ENCODE measurements around the gene JMJD8. TPM values are rescaled to one million over a fixed set of nuclear protein-coding genes. Genes with fewer than 3 reads are reported as not detected.

Gene JMJD8
- total RNA-seq, 4 donors from 2014 or later, result 45.6 to 56.1 (median 51.9) TPM

DNA sequence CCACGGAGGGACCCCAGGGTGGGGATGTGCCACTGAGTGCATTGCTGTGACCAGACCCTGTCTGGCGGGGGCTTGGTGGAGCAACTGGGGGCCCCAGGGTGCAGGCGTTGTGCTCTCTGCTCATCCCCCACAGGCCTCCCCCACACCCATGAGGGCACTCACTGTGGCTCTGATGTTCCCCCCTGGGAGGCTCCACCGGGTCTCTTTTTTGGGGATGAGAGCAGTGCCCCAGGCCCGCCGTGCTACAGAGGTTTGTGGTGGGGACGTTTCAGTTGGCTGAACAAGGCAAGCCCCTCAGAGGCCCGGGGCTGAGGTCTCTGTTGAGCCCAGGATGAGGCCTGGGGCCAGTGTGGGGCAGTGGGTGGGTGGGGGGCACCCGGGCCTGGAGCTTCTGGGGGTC, 39.6 kb upstream of the JMJD8 start:
- Histone ChIP-seq H3K9me3 (no peaks in the 10 kb centered on the region), H3K4me1 (peaks cover 0 to 54% (median 28%) of the 10 kb centered on the region in 4 donors), H3K4me3 (no peak overlapping the region), H3K36me3 (peaks cover 0 to 3% (median 0%) of the 10 kb centered on the region in 3 donors), H3K27ac (peak overlapping the region in 1 of 4 donors; percentile 88), H3K27me3 (peaks cover 0 to 25% of the 10 kb centered on the region in 2 donors)
- DNase-seq, result no peak
- TF ChIP-seq CTCF (IDR thresholded peaks at IDR 0.05), result no peak
- TF ChIP-seq POLR2A (IDR thresholded peaks at IDR 0.05), result no peak

DNA sequence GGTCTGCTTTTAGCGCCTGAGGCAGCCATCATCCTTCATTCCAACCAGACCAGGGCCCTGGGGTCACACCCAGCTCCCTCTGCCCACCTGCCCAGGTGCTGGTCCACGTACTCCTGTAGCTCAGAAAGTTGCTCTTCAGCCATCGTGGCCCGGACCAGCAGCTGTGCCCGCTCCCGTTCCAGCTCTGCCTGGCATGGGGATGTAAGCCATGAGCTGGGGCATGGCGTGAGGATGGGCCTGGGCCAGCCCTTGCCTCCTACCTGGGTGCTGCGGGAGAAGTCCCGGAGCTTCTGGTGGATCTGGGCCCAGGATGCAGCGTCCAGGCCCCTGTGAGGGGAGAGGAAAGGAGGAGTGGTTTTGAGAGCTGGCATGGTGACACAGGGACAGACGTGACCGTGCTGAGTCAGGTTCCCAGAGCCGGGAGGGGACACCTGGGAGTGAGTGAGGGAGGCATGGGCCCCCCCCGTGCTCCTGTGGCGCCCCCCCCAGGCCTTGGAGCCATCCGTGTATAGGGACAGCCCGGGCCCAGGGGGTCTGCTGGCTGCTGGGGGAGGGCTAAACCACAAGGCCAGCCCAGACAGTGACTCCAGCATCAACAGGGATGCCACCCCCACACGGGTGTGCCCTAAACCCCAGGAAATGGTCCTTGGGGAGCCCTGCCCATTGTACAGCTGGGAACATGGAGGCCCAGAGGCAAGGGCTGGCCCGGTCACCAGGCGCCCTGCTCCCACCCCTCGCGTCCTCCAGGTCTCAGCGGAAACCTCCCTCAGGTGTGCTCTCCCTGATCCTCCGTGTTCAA, 38.9 kb upstream of the JMJD8 start:
- Histone ChIP-seq H3K36me3 (peaks cover 0 to 3% (median 0%) of the 10 kb centered on the region in 3 donors), H3K4me1 (peaks cover 0 to 52% (median 26%) of the 10 kb centered on the region in 4 donors), H3K4me3 (no peak overlapping the region), H3K27ac (peak overlapping the region in 1 of 4 donors; percentile 19), H3K9me3 (no peaks in the 10 kb centered on the region), H3K27me3 (peaks cover 0 to 24% of the 10 kb centered on the region in 2 donors)
- DNase-seq, result no peak
- no peak for TF ChIP-seq POLR2A (IDR thresholded peaks at IDR 0.05)
- no peak for TF ChIP-seq CTCF (IDR thresholded peaks at IDR 0.05)

GRCh38 chr16:721765-722540, 37.8 kb upstream of the JMJD8 start:
- Histone ChIP-seq H3K4me1 (peaks cover 0 to 41% (median 23%) of the 10 kb centered on the region in 4 donors), H3K4me3 (peak overlapping the region; percentile 60 to 94 (median 82)), H3K36me3 (peaks cover 0 to 3% (median 0%) of the 10 kb centered on the region in 3 donors), H3K27me3 (peaks cover 0 to 16% of the 10 kb centered on the region in 2 donors), H3K27ac (peak overlapping the region; percentile 75 to 97 (median 92)), H3K9me3 (no peaks in the 10 kb centered on the region)
- no peak for DNase-seq
- no peak for TF ChIP-seq POLR2A (IDR thresholded peaks at IDR 0.05)
- no peak for TF ChIP-seq CTCF (IDR thresholded peaks at IDR 0.05)

DNA sequence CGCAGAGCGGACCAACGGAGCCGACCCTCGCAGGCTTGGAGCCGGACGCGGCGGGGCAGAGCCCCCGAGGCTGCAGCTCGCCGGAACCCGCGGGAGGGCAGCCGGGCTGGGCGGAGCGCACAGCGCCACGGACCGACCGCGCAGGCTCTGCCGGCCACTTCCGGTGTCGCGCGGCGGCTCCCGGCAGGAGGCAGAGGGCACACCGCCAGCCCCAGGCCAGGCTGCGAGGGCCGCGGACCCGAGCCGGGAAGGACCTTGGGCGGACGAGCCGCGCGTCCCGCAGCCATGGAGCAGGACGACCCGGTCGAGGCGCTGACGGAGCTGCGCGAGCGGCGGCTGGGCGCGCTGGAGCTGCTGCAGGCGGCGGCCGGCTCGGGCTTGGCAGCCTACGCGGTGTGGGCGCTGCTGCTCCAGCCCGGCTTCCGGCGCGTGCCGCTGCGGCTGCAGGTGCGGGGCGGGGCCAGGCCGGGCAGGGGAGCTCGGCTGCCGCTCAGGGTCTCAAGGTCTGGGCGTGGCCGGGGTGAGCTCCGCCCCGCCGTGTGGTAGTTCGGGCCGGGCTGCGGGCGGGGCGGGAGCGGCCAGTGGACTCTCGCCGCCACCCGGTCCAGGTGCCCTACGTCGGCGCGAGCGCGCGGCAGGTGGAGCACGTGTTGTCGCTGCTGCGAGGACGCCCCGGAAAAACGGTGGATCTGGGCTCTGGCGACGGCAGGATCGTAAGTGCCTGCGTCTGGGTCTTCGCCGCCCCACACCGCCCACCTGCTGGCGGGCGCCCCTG, 37.0 kb upstream of the JMJD8 start, which contains the start of gene ANTKMT:
ANTKMT (plus strand) TSS at position 157 of the 775 bp plus-strand sequence; CDS start at position 286, 129 bp downstream.
- Histone ChIP-seq H3K4me3 (peak within 1 kb of the TSS; percentile 60 to 94 (median 82)), H3K27ac (peak within 1 kb of the TSS; percentile 75 to 97 (median 92)), H3K27me3 (peaks cover 0 to 8% of the 10 kb centered on the region in 2 donors), H3K9me3 (no peaks in the 10 kb centered on the region), H3K4me1 (peaks cover under 1 to 39% (median 21%) of the 10 kb centered on the region in 4 donors), H3K36me3 (peaks cover 0 to 3% (median 0%) of the 10 kb centered on the region in 3 donors)
- DNase-seq, result peak; percentile 89 to 95 (median 90)
- TF ChIP-seq POLR2A (IDR thresholded peaks at IDR 0.05), result peak; percentile 57 to 91
- TF ChIP-seq CTCF (IDR thresholded peaks at IDR 0.05), result peak in 3 of 6 experiments; percentile 43 to 51 (median 44)
